Adrenal gland (tissue), 12 donors: ENCODE measurements around the gene BSND. TPM values are rescaled to one million over a fixed set of nuclear protein-coding genes. Genes with fewer than 3 reads are reported as not detected.

ENCODE experiments used
- DNase-seq, 7 donors: peaks; one replicate each; pipeline ENCODE4 v3.0.0-alpha.2; 2019 to 2020
- H3K27ac ChIP-seq, 5 donors: fragments of 200-600 bp; sonication (generic) in 4 of 5; 1 replicate in 3 of 5; 2 replicates in 2 of 5; pipeline versions ENCODE4 v1.5.1 to v1.8.0; 2016 to 2020; ENCODE audit warnings: mild to moderate bottlenecking in 1 of 5
- H3K27me3 ChIP-seq: fragments of 200-600 bp; 2 replicates; pipeline ENCODE4 v1.8.0; 2021
- H3K36me3 ChIP-seq, 2 donors: fragments of 200-600 bp; replicated peaks in 1 of 2; 1 replicate in 1 of 2; 2 replicates in 1 of 2; pipeline versions ENCODE4 v1.5.1 to v1.8.0; 2018 to 2022
- H3K4me1 ChIP-seq, 2 donors: fragments of 200-600 bp; replicated peaks in 1 of 2; 1 replicate in 1 of 2; 2 replicates in 1 of 2; pipeline versions ENCODE4 v1.5.1 to v1.8.0; 2018 to 2021
- H3K4me3 ChIP-seq, 4 donors: fragments of 200-600 bp; sonication (generic) in 3 of 4; one replicate each; pipeline ENCODE4 v1.5.1; 2016 to 2018
- H3K9me3 ChIP-seq, 3 donors: fragments of 200-600 bp; sonication (generic) in 1 of 3; replicated peaks in 1 of 3; 1 replicate in 2 of 3; 2 replicates in 1 of 3; pipeline versions ENCODE4 v1.5.1 to v1.8.0; 2016 to 2021
- CTCF ChIP-seq, 6 experiments: fragments of 450-650 bp in 4 of 6; fragments of 200-600 bp in 2 of 6; sonication (generic) in 1 of 6; IDR thresholded peaks; 1 replicate in 5 of 6; 2 replicates in 1 of 6; pipeline versions ENCODE4 v1.5.1 to v1.8.0; 2016 to 2021; ENCODE audit warnings: antibody characterized with exemption in 6 of 6, mild to moderate bottlenecking in 2 of 6, moderate library complexity in 1 of 6
- POLR2A ChIP-seq, 2 donors: fragments of 450-650 bp; IDR thresholded peaks; one replicate each; pipeline ENCODE4 v1.6.1; 2017; ENCODE audit warnings: antibody characterized with exemption in 2 of 2, mild to moderate bottlenecking in 2 of 2, moderate library complexity in 1 of 2
- WGBS, 4 donors: extraction: QIAGEN DNeasy Blood & Tissue Kit in 2 of 4; methylation state at CpG; one replicate each; pipeline versions ENCODE4 v1.1.5 to v1.1.7; 2013 to 2017; 5-methylcytosine and 5-hydroxymethylcytosine counted together
- intact Hi-C, 2 donors: fragments of 100-400 bp; cut with DNase I; formaldehyde crosslinking; loops; one replicate each; pipeline versions ENCODE4 v1.14.1 to v1.15.0; 2022 to 2023
- polyA plus RNA-seq, 3 donors: library from polyadenylated mRNA; stranded (reverse); fragments of 200-250 nt in 2 of 3; fragments of 350-450 nt in 1 of 3; fragmentation: Illumina TruSeq in 1 of 3; extraction: RNeasy Lipid Tissue Mini Kit (QIAGEN cat#74804) in 1 of 3; gene quantifications; one replicate each; pipeline ENCODE4 v1.2.3, GENCODE V29; 2013 to 2014
- total RNA-seq, 9 donors: library from RNA; depleted of rRNA in 4 of 9; stranded (reverse); fragments of >200 nt in 4 of 9; fragments of 120-200 nt in 1 of 9; fragmentation: NEBNext Ultra II Directional in 1 of 9; extraction: Animal tissue kit (Norgen Biotek cat#: 25700) in 1 of 9; gene quantifications; one replicate each; pipeline versions ENCODE4 v1.1.0 to v1.2.4, GENCODE V29; 2013 to 2023
- donor health status: healthy with polysubstance abuse.
- donor health status: Bipolar disorder and iron deficiency.
- donor health status: DM: yes; HTN: yes; CAD: no.
- donor health status: DM: no; HTN: no; CAD: no.
- donor health status: DM: no; HTN: no; CAD: no.
- donor health status: DM: yes; HTN: yes; CAD: no.

BSND gene
- total and polyA plus RNA-seq, 12 donors = 0.04 to 0.44 (median 0.08) TPM; not detected in 9

- no peaks in the 10 kb centered on the region for H3K36me3 ChIP-seq
- no peaks in the 10 kb centered on the region for H3K27me3 ChIP-seq
- intact Hi-C loops = no loop called here
- H3K9me3 ChIP-seq = no peaks in the 10 kb centered on the region
- peak overlapping the region in 3 of 5 donors; percentile 25 to 72 (median 51) for H3K27ac ChIP-seq
- H3K4me3 ChIP-seq = no peak overlapping the region
- TF ChIP-seq CTCF (IDR thresholded peaks at IDR 0.05) (no peak), POLR2A (IDR thresholded peaks at IDR 0.05) (no peak)
- 33 to 64% (median 38%) methylated on average over 5 to 7 of the region's 7 CpGs for WGBS, 4 donors
- H3K4me1 ChIP-seq = peaks cover 0 to 12% of the 10 kb centered on the region in 2 donors
- peak in 6 of 7 donors; percentile 22 to 83 (median 77) for DNase-seq
Measured at GRCh38 chr1:55053265-55053954, 54.7 kb downstream of the BSND start.

- no peaks in the 10 kb centered on the region for H3K36me3 ChIP-seq
- no peaks in the 10 kb centered on the region for H3K9me3 ChIP-seq
- no peaks in the 10 kb centered on the region for H3K27me3 ChIP-seq
- no peak overlapping the region for H3K27ac ChIP-seq
- no peak overlapping the region for H3K4me3 ChIP-seq
- intact Hi-C loops = no loop called here
- TF ChIP-seq POLR2A (IDR thresholded peaks at IDR 0.05) (no peak), CTCF (IDR thresholded peaks at IDR 0.05) (no peak)
- H3K4me1 ChIP-seq = peaks cover 0 to 12% of the 10 kb centered on the region in 2 donors
- peak in 1 of 7 donors; percentile 37 for DNase-seq
- 86 to 96% (median 90%) methylated on average over 5 of the region's 5 CpGs for WGBS, 4 donors
Measured at GRCh38 chr1:55054396-55054795, 55.7 kb downstream of the BSND start.

GRCh38 chr1:55055084-55055882 is 56.5 kb downstream of the BSND start:
- no peaks in the 10 kb centered on the region for H3K36me3 ChIP-seq
- H3K27me3 ChIP-seq = no peaks in the 10 kb centered on the region
- peaks cover 0 to 12% of the 10 kb centered on the region in 2 donors for H3K4me1 ChIP-seq
- no peak overlapping the region for H3K27ac ChIP-seq
- H3K4me3 ChIP-seq = no peak overlapping the region
- no peaks in the 10 kb centered on the region for H3K9me3 ChIP-seq
- no peak for TF ChIP-seq POLR2A (IDR thresholded peaks at IDR 0.05)
- TF ChIP-seq CTCF (IDR thresholded peaks at IDR 0.05) = no peak
- WGBS, 4 donors = 77 to 89% (median 83%) methylated on average over 8 to 12 of the region's 12 CpGs
- intact Hi-C loops = no loop called here
- DNase-seq = peak in 1 of 7 donors; percentile 46

DNA sequence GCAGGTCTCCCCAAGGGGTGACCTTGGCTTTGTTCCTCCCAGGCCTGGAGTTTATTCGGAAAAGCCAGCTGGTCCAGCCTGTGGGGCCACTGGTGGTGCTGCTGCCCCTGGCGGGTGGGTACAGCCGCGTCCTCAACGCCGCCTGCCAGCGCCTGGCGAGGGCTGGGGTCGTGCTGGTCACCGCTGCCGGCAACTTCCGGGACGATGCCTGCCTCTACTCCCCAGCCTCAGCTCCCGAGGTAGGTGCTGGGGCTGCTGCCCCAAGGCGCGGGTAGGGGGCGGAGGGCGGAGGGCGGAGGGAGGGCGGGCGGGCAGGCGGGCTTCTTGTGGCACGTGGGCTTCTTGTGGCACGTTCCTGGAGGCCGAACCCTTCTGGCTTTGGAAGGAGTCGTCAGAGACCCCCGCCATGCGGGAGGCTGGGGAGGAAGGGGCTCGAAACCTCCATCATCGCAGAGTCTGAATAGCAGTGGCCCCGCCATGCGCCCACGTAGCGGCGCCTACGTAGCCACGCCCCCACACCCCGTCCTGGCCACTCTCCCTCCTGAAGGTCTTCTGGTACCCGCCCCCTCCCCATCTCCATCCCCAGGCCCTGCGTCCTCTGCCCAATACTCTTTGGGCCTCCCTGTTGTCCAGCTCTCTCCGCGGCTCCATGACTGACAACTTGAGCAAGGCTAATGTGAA is 57.4 kb downstream of the BSND start:
- intact Hi-C loops = no loop called here
- peaks cover 0 to 12% of the 10 kb centered on the region in 2 donors for H3K4me1 ChIP-seq
- H3K36me3 ChIP-seq = no peaks in the 10 kb centered on the region
- no peaks in the 10 kb centered on the region for H3K27me3 ChIP-seq
- TF ChIP-seq POLR2A (IDR thresholded peaks at IDR 0.05) (no peak), CTCF (IDR thresholded peaks at IDR 0.05) (no peak)
- no peak overlapping the region for H3K4me3 ChIP-seq
- H3K27ac ChIP-seq = no peak overlapping the region
- 85 to 94% (median 88%) methylated on average over 16 to 42 of the region's 42 CpGs for WGBS, 4 donors
- no peaks in the 10 kb centered on the region for H3K9me3 ChIP-seq
- peak in 1 of 7 donors; percentile 43 for DNase-seq
